Coronary artery (tissue), 2 donors: ENCODE data around the gene TSPAN9.

ENCODE experiments used
- DNase-seq: peaks from one replicate; pipeline ENCODE4 v3.0.0-alpha.2; 2017; ENCODE audit warnings: low spot score
- H3K27ac ChIP-seq, 2 donors: fragments of 200-600 bp; sonication (generic); one replicate each; pipeline ENCODE4 v1.5.1; 2016 to 2019
- H3K4me3 ChIP-seq: fragments of 200-600 bp; sonication (generic); 2 replicates; pipeline ENCODE4 v1.5.1; 2016; ENCODE audit warnings: mild to moderate bottlenecking, moderate library complexity
- CTCF ChIP-seq: fragments of 200-600 bp; sonication (generic); IDR thresholded peaks from one replicate; pipeline ENCODE4 v1.5.1; 2019; ENCODE audit warnings: antibody characterized with exemption

Gene TSPAN9

GRCh38 chr12:3329361-3329760, 252.2 kb downstream of the TSPAN9 start:
- H3K27ac ChIP-seq, result no peak overlapping the region
- no peak for DNase-seq
- H3K4me3 ChIP-seq, result no peak overlapping the region
- TF ChIP-seq CTCF, result no peak

GRCh38 chr12:3330976-3331510, 253.9 kb downstream of the TSPAN9 start:
- DNase-seq, result no peak
- H3K4me3 ChIP-seq, result no peak overlapping the region
- TF ChIP-seq CTCF, result no peak

GRCh38 chr12:3332188-3332587, 255.0 kb downstream of the TSPAN9 start:
- Histone ChIP-seq H3K27ac (no peak overlapping the region), H3K4me3 (no peak overlapping the region)
- TF ChIP-seq CTCF, result no peak
- no peak for DNase-seq

More at GRCh38 chr12:3330976-3331510, 253.9 kb downstream of the TSPAN9 start:
- no peak overlapping the region for H3K27ac ChIP-seq

- no peak for TF ChIP-seq CTCF
- H3K27ac ChIP-seq, result no peak overlapping the region
- H3K4me3 ChIP-seq, result no peak overlapping the region
- no peak for DNase-seq
Observed at GRCh38 chr12:3333583-3333982, 256.4 kb downstream of the TSPAN9 start.

- H3K4me3 ChIP-seq, result no peak overlapping the region
- DNase-seq, result no peak
- TF ChIP-seq CTCF, result no peak
- no peak overlapping the region for H3K27ac ChIP-seq
Observed at GRCh38 chr12:3333991-3334391, 256.8 kb downstream of the TSPAN9 start.

- H3K4me3 ChIP-seq, result no peak overlapping the region
- no peak for TF ChIP-seq CTCF
- H3K27ac ChIP-seq, result no peak overlapping the region
- no peak for DNase-seq
Observed at GRCh38 chr12:3335078-3335487, 257.9 kb downstream of the TSPAN9 start.
